NCI-H510A treated with DMSO at 0.1 percent for 48 hours (cell line): ENCODE results near the gene TLK2.
"Not testable (repeated sequence)": the region's sequence is repeated elsewhere in the genome, so short reads cannot be mapped to it uniquely, and the experiment has no call there.

Source experiments
- DNase-seq: peaks from one replicate; lab custom pipeline; 2025; lab: John Stamatoyannopoulos, UW

TLK2 gene

DNA sequence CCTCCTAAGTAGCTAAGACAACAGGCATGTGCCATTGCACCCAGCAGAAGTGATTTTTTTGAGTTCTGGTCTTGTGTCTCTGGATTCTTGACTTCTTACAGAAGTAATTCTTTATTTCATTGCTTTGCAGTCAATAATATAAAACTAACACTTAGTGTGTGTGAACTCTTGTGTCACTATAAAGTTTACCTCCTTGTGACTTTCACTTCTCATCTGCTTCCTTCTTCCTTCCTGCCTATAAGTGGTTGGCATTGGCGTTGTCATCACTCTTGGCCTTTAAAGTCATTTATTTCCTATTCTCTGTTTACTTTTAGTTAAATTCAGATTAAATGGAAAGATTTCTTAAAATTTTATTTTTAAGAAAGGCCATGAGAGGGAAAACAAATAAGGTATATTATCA is 12.4 kb downstream of the TLK2 start:
- not testable (repeated sequence) for DNase-seq

DNA sequence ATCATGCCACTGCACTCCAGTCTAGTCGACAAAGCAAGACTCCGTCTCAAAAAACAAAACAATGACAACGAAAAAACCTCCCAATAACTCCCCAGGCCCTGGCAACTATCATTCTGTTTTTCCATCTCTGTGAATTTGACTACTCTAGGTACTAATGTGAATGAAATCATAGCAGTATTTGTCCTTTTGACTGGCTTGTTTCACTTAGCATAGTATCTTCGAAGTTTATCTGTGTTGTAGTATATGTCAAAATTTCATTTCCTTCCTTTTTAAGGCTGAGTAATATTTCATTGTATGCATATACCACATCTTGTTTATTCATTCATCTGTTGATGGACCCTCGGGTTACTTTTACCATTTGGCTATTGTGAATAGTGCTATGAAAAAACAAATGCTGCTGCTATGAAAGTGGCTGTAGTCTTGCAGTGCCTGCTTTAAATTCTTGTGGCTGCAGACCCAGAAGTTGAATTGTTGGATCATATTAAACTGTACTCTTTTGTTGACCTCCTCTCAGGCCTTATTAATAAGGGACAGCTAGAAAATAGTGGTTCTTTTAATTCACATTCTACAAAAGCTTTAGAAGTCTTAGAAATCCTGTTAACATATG is 14.5 kb downstream of the TLK2 start:
- DNase-seq = not testable (repeated sequence)

DNA sequence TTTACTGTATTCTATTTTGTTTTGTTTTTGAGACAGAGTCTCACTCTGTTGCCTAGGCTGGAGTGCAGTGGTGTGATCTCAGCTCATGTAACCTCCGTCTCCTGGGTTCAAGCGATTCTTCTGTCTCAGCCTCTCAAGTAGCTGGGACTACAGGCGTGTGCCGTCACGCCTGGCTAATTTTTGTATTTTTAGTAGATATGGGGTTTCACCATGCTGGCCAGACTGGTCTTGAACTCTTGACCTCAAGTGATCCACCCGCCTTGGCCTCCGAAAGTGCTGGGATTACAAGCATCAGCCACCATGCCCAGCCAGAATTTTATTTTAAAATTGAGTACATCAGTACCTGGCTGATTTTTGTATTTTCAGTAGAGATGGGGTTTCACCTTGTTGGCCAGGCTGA is 15.4 kb downstream of the TLK2 start:
- not testable (repeated sequence) for DNase-seq

DNA sequence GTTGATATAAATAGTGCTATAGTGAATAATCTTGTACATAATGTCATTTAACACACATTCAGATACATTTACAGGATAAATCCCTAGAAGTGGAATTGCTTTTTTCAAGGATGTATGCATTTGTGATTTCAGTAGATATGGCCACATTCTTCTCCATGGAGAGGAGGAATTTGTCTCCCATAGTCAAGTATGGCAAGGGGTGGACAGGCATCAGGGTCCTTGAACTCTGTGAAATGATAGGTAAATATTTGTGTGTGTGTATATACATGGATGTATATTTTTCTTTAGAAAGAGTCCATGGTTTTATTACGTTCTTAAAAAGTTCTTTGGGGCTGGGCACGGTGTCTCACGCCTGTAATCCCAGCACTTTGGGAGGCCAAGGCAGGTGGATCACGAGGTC is 17.7 kb downstream of the TLK2 start:
- DNase-seq = not testable (repeated sequence)

DNA sequence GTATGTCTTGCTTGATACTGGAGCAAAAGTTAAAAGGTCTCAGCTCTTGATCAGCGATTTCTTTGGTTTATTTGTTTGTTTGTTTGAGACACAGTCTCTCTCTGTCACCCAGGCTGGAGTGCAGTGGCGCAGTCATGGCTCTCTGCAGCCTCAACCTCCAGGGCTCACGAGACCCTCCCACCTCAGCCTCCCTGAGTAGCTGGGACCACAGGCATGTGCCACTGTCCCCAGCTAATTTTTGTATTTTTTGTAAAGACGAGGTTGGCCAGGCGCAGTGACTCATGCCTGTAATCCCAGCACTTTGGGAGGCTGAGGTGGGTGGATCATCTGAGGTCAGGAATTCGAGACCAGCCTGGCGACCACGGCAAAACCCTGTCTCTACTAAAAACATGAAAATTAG is 20.2 kb downstream of the TLK2 start:
- not testable (repeated sequence) for DNase-seq

DNA sequence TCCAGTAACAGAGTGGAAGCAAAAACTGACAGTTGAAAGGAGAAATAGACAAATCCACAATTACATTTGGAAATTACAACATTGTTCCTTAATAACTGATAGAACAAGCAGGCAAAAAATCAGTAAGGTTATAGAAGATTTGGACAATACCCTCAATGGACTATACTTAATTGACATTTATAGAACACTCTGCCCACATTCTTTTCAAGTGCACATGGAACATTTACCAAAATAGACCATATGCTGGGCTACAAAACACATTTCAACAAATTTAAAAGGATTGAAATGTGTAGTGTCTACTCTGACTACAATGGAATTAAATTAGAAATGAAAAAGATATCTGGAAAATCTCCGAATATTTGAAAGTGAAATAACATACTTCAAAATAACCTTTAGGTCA is 21.8 kb downstream of the TLK2 start:
- DNase-seq = not testable (repeated sequence)

DNA sequence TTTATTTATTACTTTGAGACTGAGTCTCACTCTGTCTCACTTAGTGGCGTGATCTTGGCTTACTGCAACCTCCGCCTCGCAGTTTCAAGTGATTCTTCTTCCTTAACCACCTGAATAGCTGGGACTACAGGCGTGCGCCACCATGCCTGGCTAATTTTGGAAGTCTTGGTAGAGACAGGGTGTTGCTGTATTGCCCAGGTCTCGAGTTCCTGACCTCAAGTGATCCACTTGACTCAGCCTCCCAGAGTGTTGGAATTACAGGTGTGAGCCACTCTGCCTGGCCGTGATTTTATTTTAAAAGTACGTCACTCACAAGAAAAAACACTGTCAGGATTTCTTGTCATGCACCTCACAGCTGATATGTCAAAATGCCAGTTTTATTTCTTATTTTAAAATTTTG is 26.2 kb downstream of the TLK2 start:
- not testable (repeated sequence) for DNase-seq

DNA sequence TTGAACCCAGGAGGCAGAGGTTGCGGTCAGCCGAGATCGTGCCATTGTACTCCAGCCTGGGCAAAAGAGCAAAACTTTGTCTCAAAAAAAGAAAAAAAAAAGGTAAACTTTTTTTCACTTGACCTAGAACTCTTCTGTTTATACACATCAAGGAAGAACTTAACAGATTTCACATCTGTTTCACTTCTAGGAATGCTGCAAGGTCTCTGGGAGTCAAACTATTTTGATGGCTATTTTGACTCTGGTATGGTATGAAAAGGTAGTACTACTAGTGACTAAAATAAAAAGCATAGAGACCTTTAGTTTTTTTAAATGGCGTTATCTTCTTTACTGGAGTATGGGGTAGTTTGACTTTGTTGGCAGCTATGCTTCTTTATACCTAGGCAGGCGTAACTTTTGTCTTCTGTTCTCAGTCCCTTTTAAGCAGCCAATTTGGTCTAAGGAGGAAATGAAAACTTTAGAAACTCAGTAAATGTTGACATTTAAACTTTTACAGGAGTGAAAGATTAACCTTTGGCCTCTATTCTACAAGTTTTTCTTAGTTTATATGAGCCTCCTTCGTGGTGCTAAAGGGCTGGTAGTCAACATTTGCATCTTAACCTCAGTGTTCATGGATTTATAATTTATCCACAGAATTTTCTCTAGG is 28.7 kb downstream of the TLK2 start:
- DNase-seq = not testable (repeated sequence)

DNA sequence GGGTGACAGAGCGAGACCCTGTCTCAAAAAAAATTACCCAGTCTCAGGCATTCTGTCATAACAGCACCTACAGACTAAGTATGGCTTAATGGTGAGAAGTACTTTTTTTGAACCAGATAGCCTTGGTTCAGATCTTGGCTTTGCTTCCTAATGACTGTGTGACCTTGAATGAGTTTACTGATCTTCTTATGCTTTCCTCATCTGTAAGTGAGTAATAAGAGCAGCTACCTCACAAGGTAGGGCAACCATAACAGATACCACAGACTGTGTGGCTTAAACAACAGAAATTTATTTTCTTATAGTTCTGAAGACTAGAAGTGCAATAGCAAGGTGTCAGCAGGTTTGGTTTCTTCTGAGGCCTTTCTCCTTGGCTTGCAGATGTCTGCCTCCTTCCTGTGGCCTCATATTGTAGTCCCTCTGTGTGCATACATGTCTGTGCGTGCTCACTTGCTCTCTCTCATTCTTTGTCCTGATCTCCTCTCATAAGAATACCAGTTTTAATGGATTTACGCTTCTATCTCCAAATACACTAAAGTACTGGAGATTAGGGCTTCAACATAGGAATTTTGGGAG is 31.7 kb downstream of the TLK2 start:
- not testable (repeated sequence) for DNase-seq

DNA sequence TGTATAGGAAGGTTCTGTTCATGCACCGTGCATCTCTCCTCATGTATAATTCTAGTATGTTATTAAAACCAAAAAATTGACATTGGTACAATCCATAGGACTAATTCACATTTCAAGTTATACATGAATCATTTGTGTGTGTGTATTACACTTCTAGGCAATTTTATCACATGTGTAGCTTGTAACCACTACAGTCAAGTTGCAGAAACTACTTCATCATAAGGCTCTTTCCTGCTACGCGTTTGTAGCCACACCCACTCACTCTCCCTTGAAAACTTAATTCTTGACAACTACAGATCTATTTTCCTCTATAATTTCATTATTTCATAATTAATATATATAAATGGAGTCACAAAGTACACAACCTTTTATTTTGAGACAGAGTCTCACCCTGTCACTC is 32.4 kb downstream of the TLK2 start:
- not testable (repeated sequence) for DNase-seq

DNA sequence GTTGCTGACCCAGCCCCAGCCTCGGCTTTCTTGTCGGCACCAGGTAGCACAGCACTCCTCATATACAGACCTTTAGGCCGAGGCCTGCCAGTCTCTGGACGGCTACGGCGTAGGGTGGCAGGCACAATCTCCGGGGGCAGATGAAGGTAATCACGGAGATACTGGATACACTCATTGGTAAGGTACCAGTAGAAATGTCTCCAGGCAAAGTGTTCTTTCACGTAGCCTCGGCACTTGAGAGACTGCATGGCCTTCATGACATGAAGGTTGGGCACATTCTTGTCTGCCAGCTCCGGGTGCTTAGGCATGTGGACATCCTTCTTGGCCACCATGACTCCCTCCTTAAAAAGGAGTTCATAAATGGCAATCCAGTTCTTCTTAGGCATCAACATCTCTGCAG is 37.8 kb downstream of the TLK2 start:
- DNase-seq = not testable (repeated sequence)

DNA sequence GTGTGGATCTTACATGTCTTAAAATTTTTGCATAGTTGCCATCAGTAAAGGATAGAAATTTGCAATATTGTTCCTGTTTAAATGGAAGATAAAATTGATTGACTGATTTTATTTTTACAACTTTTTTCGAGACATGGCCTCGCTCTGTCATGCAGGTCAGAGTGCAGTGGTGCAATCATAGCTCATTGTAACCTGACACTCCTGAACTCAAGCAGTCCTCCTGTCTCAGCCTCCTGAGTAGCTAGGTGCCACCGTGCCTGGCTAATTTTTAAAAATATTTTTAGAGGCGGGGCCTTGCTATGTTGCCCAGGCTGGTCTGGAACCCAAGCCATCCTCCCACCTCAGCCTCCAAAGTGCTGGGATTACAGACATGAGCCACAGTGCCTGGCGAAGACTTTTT is 42.7 kb downstream of the TLK2 start:
- peak; percentile 3 for DNase-seq

DNA sequence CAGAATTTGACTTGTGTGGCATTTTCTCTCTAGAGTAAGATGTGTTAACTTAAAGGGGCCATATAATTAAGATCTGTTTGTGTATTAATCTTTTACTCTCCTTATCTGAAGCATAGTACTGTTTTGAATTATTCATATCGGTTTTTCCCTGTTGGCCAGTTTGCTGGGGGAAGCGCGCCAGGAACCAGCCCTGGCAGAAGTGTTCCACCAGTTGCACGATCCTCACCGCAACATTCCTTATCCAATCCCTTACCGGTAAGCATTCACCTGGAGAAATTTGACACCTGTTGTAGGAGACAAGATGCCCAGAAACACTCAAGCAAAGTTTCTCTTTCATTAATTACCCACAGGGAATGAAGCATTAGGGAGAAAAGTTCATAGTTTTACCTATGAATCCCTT is 45.5 kb downstream of the TLK2 start:
- not testable (repeated sequence) for DNase-seq

DNA sequence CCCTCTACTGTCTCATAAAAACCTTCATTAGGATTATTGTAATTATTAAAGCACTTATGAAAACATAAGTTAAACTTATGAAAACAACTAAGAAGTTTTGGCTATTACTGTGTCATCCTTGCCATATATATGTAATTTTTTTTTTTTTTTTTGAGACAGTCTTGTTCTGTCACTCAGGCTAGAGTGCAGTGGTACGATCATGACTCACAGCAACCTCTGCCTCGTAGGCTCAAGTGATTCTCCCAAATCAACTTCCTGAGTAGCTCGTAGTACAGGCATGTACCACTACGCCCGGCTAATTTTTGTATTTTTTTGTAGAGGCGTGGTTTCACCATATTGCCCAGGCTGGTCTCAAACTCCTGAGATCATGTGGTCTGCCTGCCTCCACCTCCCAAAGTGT is 46.7 kb downstream of the TLK2 start:
- DNase-seq = not testable (repeated sequence)

DNA sequence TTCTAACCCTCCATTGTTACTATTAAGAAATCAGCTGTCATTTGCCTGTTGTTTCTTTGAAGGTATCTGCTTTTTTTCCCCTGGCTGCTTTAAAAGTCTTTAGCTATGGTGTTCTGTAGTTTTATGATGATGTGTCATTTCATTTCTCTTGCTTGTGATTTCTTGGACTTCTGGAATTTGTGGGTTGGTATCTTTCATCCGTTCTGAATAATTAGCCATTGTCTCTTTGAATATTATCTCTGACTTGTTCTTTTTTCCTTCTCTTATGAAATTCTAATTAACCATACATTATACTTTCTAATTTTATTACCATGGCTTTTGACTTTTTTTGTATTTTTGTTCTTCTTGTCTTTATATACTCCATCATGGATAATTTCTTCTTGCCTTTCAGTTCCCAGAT is 52.3 kb downstream of the TLK2 start:
- not testable (repeated sequence) for DNase-seq

DNA sequence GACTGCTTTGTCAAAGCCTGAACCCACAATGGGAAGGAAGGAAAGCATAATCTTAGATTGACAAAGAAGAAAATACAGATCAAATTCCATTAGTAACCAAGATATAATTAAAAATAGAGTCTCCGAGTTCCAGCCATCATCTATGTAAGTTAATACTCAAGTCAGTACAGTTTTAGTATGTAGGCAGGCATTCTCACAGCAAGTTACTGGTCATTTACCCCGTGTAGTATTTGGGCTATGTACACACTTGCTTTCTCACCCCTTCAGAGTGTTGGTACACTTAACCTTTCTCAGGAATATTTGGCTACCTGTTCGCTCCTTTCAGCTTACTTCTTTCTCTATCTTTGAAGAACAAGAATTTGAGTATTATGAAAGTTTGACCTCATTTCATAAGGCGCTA is 57.9 kb downstream of the TLK2 start:
- DNase-seq = not testable (repeated sequence)

DNA sequence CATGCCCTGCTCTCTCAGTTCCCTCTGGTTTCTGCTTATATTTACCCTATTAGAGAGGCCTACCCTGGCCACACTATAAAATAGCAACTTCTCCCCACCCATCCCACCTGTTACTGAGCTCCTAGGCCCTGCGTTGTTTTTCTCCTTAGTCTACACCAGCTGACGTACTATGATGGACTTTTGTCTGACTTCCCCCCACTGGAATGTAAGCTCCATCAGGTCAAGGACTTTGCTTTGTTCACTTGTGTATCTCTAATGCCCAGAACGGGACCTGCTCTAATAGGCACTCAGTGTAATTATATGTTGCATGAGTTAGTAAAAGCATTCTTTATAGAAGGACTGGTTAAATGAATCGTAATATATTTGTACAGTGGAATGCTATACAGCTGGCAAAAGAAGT is 62.4 kb downstream of the TLK2 start:
- not testable (repeated sequence) for DNase-seq

DNA sequence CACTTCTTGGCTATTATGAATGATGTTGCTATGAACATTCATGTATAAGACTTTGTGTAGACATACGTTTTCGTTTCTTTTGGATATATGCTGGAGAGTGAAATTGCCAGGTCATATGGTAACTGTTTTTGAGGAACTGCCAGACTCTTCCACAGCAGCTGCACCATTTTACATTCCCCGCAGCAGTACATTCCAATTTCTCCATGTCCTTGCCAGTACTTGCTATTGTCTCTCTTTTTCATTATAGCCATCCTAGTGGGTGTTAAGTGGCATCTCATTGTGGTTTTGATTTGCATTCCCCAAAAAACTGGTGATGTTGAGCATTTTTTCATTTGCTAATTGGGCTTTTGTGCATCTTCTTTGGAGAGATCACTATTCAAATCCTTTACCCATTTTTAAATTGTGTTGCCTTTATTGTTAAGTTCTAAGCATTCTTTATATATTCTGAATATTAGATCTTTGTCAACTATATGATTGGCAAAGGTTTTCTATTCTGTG is 64.7 kb downstream of the TLK2 start:
- DNase-seq = not testable (repeated sequence)

DNA sequence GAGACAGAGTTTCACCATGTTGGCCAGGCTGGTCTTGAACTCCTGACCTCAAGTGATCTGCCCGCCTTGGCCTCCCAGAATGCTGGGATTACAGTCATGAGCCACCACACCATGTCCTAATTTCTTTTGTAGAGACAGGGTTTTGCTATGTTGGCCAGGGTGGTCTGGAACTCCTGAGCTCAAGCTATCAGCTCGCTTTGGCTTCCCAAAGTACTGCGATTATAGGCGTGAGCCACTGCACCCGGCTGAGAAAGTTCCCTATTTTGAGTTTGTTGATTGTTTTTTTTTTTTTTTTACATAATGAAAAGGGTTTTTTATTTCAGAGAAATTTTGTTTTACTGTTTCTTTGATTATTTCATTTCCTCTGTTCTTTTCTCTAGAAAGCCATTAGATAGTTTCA is 67.4 kb downstream of the TLK2 start:
- DNase-seq = not testable (repeated sequence)

DNA sequence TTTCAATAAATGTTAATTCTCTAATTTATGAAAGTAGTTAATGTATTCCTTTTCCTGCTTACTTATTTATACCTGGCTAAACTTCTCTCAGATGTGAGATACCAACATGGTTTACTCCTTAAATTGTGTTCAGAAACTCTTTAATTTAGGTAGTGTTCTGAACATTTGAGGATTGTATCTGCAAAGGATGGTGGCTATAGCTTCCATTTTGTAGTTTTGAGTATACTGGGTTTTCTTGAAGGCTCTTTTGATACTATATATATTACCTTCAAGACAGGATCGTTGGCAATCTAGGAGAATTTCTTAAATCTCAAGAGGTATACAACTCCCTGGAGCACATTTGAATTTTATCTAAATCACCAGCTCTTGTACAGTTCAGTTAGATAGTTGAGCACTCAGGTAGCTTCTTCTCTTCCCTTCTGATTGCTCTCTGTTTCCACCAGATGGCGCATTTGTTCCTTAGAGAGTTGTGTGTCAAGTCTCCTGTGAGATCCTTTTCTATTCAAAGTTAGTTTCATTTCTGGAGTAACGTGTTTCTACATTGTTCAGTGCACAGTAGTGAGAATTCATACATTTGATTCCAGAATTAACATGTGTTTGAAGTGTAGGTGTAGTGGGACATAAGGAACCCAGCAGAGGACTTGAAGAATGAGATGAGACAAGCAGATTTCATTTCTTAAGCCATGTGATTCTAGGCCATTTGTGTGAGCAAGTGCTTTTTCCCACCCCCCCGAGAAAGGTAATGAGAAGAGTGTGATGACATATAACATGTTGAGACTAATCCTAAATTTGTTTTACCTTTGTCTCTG is 74.4 kb downstream of the TLK2 start:
- peak; percentile 18 for DNase-seq

DNA sequence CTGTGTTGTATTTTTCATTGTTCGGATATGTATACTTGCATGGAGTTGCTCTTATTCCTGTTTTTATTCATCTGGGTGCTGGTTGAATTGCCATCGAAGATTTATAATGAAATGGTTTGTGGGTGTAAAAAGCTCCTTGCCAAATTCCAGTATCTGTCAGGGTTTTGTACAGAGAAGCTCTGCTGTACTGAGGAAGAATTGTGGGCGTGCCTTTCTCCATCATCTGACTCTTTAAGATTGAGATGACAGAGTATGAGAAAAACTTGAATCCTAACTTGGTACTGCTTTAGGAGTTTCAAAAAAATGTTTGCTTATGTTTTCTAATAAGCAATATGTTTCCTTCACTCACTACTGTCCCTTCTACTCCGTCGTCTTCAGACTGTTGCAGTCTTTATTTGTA is 78.9 kb downstream of the TLK2 start:
- DNase-seq = not testable (repeated sequence)

DNA sequence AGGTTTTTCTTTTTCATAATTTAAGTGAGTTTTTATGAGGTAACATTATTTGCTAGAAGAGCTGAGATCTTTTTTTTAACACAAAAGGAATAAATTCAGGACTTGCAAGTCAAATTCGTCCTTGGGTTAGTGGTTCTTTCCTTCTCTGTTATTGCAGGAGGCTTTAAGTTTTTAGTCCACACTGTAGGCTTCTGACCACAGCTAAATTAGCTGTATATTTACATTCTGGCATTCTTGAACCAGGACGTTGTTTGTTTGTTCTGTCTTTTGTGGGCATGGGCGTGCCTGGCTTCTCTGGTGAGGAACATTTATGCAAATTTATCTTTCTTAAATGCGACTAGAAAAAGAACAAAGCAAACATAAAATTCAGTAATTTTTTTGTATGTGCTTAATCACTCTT is 80.3 kb downstream of the TLK2 start:
- not testable (repeated sequence) for DNase-seq
